Rectal smooth muscle tissue (tissue), 1 donor: Measurements from ENCODE around the gene WDR20.
"Not testable (repeated sequence)": the region's sequence is repeated elsewhere in the genome, so short reads cannot be mapped to it uniquely, and the experiment has no call there.

ENCODE experiments used
- H3K27ac ChIP-seq: one replicate; pipeline ENCODE4 v1.7.0; 2013; ENCODE audit warnings: low read depth, low read length, inconsistent platforms
- H3K27me3 ChIP-seq: one replicate; pipeline ENCODE4 v1.7.0; 2013; ENCODE audit warnings: low read length; ENCODE audit not compliant: control insufficient read depth, insufficient read depth
- H3K36me3 ChIP-seq: one replicate; pipeline ENCODE4 v1.7.0; 2013; ENCODE audit warnings: low read length; ENCODE audit not compliant: control insufficient read depth, insufficient read depth
- H3K4me1 ChIP-seq: one replicate; pipeline ENCODE4 v1.7.0; 2013; ENCODE audit warnings: low read length; ENCODE audit not compliant: control insufficient read depth, insufficient read depth
- H3K4me3 ChIP-seq: one replicate; pipeline ENCODE4 v1.7.0; 2013; ENCODE audit warnings: low read length
- H3K9ac ChIP-seq: one replicate; pipeline ENCODE4 v1.7.0; 2013; ENCODE audit warnings: low read length

WDR20 gene

GRCh38 chr14:102243795-102244194 lies 104.1 kb downstream of the WDR20 start:
- H3K9ac ChIP-seq, H3K36me3 ChIP-seq, H3K27me3 ChIP-seq, H3K4me3 ChIP-seq, H3K4me1 ChIP-seq, H3K27ac ChIP-seq: not testable (repeated sequence)

- Histone ChIP-seq H3K27me3 (no peaks in the 10 kb centered on the region), H3K4me3 (no peak overlapping the region), H3K9ac (no peak overlapping the region), H3K27ac (no peak overlapping the region), H3K36me3 (no peaks in the 10 kb centered on the region), H3K4me1 (no peaks in the 10 kb centered on the region)
Observed at GRCh38 chr14:102246071-102246470, 106.4 kb downstream of the WDR20 start.

- no peaks in the 10 kb centered on the region for H3K27me3 ChIP-seq
- H3K9ac ChIP-seq = no peak overlapping the region
- no peak overlapping the region for H3K27ac ChIP-seq
- H3K36me3 ChIP-seq = no peaks in the 10 kb centered on the region
- H3K4me1 ChIP-seq = no peaks in the 10 kb centered on the region
- no peak overlapping the region for H3K4me3 ChIP-seq
Observed at GRCh38 chr14:102248121-102248520, 108.4 kb downstream of the WDR20 start.

- Histone ChIP-seq H3K27me3 (no peaks in the 10 kb centered on the region), H3K36me3 (no peaks in the 10 kb centered on the region), H3K27ac (no peak overlapping the region), H3K9ac (no peak overlapping the region), H3K4me3 (no peak overlapping the region), H3K4me1 (no peaks in the 10 kb centered on the region)
Observed at GRCh38 chr14:102249041-102249440, 109.3 kb downstream of the WDR20 start.

GRCh38 chr14:102249981-102250380 lies 110.3 kb downstream of the WDR20 start:
- H3K27ac ChIP-seq = no peak overlapping the region
- H3K4me3 ChIP-seq = no peak overlapping the region
- no peak overlapping the region for H3K9ac ChIP-seq
- H3K36me3 ChIP-seq = no peaks in the 10 kb centered on the region
- no peaks in the 10 kb centered on the region for H3K27me3 ChIP-seq
- no peaks in the 10 kb centered on the region for H3K4me1 ChIP-seq

GRCh38 chr14:102250636-102251035 lies 110.9 kb downstream of the WDR20 start:
- Histone ChIP-seq H3K9ac (no peak overlapping the region), H3K4me3 (no peak overlapping the region), H3K36me3 (no peaks in the 10 kb centered on the region), H3K27ac (no peak overlapping the region), H3K27me3 (no peaks in the 10 kb centered on the region), H3K4me1 (no peaks in the 10 kb centered on the region)

GRCh38 chr14:102251161-102251560 lies 111.5 kb downstream of the WDR20 start:
- H3K4me3 ChIP-seq = no peak overlapping the region
- no peaks in the 10 kb centered on the region for H3K36me3 ChIP-seq
- no peak overlapping the region for H3K9ac ChIP-seq
- no peak overlapping the region for H3K27ac ChIP-seq
- no peaks in the 10 kb centered on the region for H3K27me3 ChIP-seq
- H3K4me1 ChIP-seq = no peaks in the 10 kb centered on the region

GRCh38 chr14:102252834-102253801 lies 113.4 kb downstream of the WDR20 start:
- Histone ChIP-seq H3K27ac (no peak overlapping the region), H3K4me1 (no peaks in the 10 kb centered on the region), H3K27me3 (no peaks in the 10 kb centered on the region), H3K4me3 (no peak overlapping the region), H3K36me3 (no peaks in the 10 kb centered on the region), H3K9ac (no peak overlapping the region)

- Histone ChIP-seq H3K36me3 (no peaks in the 10 kb centered on the region), H3K27me3 (no peaks in the 10 kb centered on the region)
Observed at GRCh38 chr14:102255401-102256190, 115.9 kb downstream of the WDR20 start.

GRCh38 chr14:102256716-102257115 lies 117.0 kb downstream of the WDR20 start:
- H3K9ac ChIP-seq = no peak overlapping the region
- H3K27ac ChIP-seq = no peak overlapping the region
- no peaks in the 10 kb centered on the region for H3K36me3 ChIP-seq
- H3K27me3 ChIP-seq = no peaks in the 10 kb centered on the region
- no peak overlapping the region for H3K4me3 ChIP-seq
- no peaks in the 10 kb centered on the region for H3K4me1 ChIP-seq

More at GRCh38 chr14:102255401-102256190, 115.9 kb downstream of the WDR20 start:
- H3K4me1 ChIP-seq = no peaks in the 10 kb centered on the region
- H3K27ac ChIP-seq = peak overlapping the region; percentile 33
- no peak overlapping the region for H3K4me3 ChIP-seq
- H3K9ac ChIP-seq = no peak overlapping the region

- Histone ChIP-seq H3K4me3 (no peak overlapping the region), H3K4me1 (no peaks in the 10 kb centered on the region), H3K27ac (no peak overlapping the region), H3K36me3 (no peaks in the 10 kb centered on the region), H3K9ac (no peak overlapping the region), H3K27me3 (no peaks in the 10 kb centered on the region)
Observed at GRCh38 chr14:102258136-102258535, 118.4 kb downstream of the WDR20 start.
